ENCODE measurements around the gene TPK1.

TPK1 gene

DNA sequence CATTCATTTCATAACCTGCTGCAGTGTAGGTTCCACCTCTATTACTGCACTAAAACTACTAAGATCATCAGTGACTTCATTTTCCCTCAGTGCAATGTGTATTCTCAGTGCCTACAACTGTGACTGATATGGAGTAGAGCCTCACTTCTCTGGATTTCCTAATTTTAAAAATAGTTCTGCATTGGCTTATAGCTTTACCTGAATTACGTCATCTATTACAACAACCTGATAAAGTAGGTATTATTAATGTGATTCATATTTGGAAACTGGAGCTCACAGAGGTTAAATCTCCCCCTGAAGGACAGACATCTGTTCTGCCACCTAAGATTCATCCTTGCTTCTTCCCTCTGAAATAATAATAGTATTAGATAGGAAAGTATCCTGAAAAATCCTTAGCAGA lies 361.5 kb downstream of the TPK1 start:
- Histone ChIP-seq H3K27ac (no peak overlapping the region), H3K4me2 (ENCODE audit: low read length) (no peak overlapping the region), H3K36me3 (ENCODE audit: control insufficient read depth, insufficient read depth, low read length) (no peaks in the 10 kb centered on the region), H3K9me3 (ENCODE audit: control insufficient read depth, low read length) (no peaks in the 10 kb centered on the region), H3K9ac (no peak overlapping the region), H2AFZ (no peak overlapping the region), H3K4me1 (no peaks in the 10 kb centered on the region), H3K4me3 (ENCODE audit: low read depth, low read length) (no peak overlapping the region), H3K27me3 (ENCODE audit: control insufficient read depth, insufficient read depth, low read length) (no peaks in the 10 kb centered on the region), H3K79me2 (no peaks in the 10 kb centered on the region)
- TF ChIP-seq, protein P1, sequence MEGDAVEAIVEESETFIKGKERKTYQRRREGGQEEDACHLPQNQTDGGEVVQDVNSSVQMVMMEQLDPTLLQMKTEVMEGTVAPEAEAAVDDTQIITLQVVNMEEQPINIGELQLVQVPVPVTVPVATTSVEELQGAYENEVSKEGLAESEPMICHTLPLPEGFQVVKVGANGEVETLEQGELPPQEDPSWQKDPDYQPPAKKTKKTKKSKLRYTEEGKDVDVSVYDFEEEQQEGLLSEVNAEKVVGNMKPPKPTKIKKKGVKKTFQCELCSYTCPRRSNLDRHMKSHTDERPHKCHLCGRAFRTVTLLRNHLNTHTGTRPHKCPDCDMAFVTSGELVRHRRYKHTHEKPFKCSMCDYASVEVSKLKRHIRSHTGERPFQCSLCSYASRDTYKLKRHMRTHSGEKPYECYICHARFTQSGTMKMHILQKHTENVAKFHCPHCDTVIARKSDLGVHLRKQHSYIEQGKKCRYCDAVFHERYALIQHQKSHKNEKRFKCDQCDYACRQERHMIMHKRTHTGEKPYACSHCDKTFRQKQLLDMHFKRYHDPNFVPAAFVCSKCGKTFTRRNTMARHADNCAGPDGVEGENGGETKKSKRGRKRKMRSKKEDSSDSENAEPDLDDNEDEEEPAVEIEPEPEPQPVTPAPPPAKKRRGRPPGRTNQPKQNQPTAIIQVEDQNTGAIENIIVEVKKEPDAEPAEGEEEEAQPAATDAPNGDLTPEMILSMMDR (IDR thresholded peaks at IDR 0.05), result no peak

DNA sequence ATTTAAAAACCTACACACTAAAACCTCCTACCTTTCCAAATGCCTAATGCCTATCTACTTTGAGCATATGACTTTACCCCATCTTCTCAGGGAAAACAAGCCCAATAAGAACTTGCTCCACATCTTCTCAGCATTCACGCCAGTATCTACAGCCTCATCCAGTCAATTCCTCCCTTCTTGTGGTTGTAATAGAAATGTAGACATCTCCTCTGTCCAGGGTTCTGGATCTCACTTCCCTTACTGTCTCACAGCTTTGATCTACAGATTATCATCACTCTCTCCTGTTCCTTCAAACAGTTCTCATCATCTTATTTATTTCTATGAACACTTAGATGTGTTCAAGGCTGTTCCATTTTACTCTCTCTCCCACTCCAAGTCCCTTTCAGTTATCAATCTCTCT lies 361.9 kb downstream of the TPK1 start:
- H3K27ac ChIP-seq, result no peak overlapping the region
- H3K79me2 ChIP-seq, result no peaks in the 10 kb centered on the region
- TF ChIP-seq, protein P1 (IDR thresholded peaks at IDR 0.05), result no peak
- no peak overlapping the region for H2AFZ ChIP-seq
- no peaks in the 10 kb centered on the region for H3K27me3 ChIP-seq (ENCODE audit: control insufficient read depth, insufficient read depth, low read length)
- no peaks in the 10 kb centered on the region for H3K4me1 ChIP-seq
- H3K9ac ChIP-seq, result no peak overlapping the region
- no peak overlapping the region for H3K4me2 ChIP-seq (ENCODE audit: low read length)
- no peaks in the 10 kb centered on the region for H3K36me3 ChIP-seq (ENCODE audit: control insufficient read depth, insufficient read depth, low read length)
- no peaks in the 10 kb centered on the region for H3K9me3 ChIP-seq (ENCODE audit: control insufficient read depth, low read length)
- H3K4me3 ChIP-seq (ENCODE audit: low read depth, low read length), result no peak overlapping the region

DNA sequence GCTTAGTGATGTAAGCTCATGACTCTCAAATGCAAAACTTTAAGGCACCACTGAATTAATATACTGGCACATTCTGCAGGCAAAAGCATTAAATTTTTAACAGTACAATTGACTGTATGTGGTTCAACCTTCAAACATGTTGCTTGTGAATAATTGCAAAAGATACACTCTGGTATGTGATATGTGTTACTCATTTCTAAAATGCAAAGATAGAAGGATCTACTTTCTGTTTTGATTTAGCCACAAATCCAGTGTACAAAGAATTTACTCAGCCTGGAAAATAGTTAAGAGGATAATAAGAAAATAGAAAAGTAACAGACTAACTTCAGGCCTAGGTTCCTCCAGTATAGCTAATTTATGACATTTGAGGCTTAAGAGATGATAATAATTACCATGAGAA lies 365.8 kb downstream of the TPK1 start:
- H3K36me3 ChIP-seq (ENCODE audit: control insufficient read depth, insufficient read depth, low read length), result no peaks in the 10 kb centered on the region
- H2AFZ ChIP-seq, result no peak overlapping the region
- H3K4me3 ChIP-seq (ENCODE audit: low read depth, low read length), result no peak overlapping the region
- no peaks in the 10 kb centered on the region for H3K79me2 ChIP-seq
- H3K9me3 ChIP-seq (ENCODE audit: control insufficient read depth, low read length), result no peaks in the 10 kb centered on the region
- no peaks in the 10 kb centered on the region for H3K27me3 ChIP-seq (ENCODE audit: control insufficient read depth, insufficient read depth, low read length)
- H3K27ac ChIP-seq, result no peak overlapping the region
- TF ChIP-seq, protein P1 (IDR thresholded peaks at IDR 0.05), result no peak
- no peaks in the 10 kb centered on the region for H3K4me1 ChIP-seq
- H3K4me2 ChIP-seq (ENCODE audit: low read length), result no peak overlapping the region
- H3K9ac ChIP-seq, result no peak overlapping the region

- Histone ChIP-seq H3K4me3 (ENCODE audit: low read depth, low read length) (no peak overlapping the region), H3K9ac (no peak overlapping the region), H3K36me3 (ENCODE audit: control insufficient read depth, insufficient read depth, low read length) (no peaks in the 10 kb centered on the region), H3K4me2 (ENCODE audit: low read length) (no peak overlapping the region), H3K27ac (no peak overlapping the region), H3K9me3 (ENCODE audit: control insufficient read depth, low read length) (no peaks in the 10 kb centered on the region), H3K4me1 (no peaks in the 10 kb centered on the region), H2AFZ (no peak overlapping the region), H3K79me2 (no peaks in the 10 kb centered on the region), H3K27me3 (ENCODE audit: control insufficient read depth, insufficient read depth, low read length) (no peaks in the 10 kb centered on the region)
- TF ChIP-seq, protein P1 (IDR thresholded peaks at IDR 0.05), result no peak
Observed at GRCh38 chr7:144468990-144469732, 366.7 kb downstream of the TPK1 start.

GRCh38 chr7:144459635-144460034 lies 376.2 kb downstream of the TPK1 start:
- Histone ChIP-seq H3K4me1 (no peaks in the 10 kb centered on the region), H3K27me3 (ENCODE audit: control insufficient read depth, insufficient read depth, low read length) (no peaks in the 10 kb centered on the region), H3K27ac (no peak overlapping the region), H3K4me3 (ENCODE audit: low read depth, low read length) (no peak overlapping the region), H3K9ac (no peak overlapping the region), H3K9me3 (ENCODE audit: control insufficient read depth, low read length) (no peaks in the 10 kb centered on the region), H3K36me3 (ENCODE audit: control insufficient read depth, insufficient read depth, low read length) (no peaks in the 10 kb centered on the region), H3K4me2 (ENCODE audit: low read length) (no peak overlapping the region), H2AFZ (no peak overlapping the region), H3K79me2 (no peaks in the 10 kb centered on the region)
- TF ChIP-seq, protein P1 (IDR thresholded peaks at IDR 0.05), result no peak
